ENCODE results near the gene ADCK2.

- no peak for TF ChIP-seq POLR2A (IDR thresholded peaks at IDR 0.05)
- TF ChIP-seq, protein P1, sequence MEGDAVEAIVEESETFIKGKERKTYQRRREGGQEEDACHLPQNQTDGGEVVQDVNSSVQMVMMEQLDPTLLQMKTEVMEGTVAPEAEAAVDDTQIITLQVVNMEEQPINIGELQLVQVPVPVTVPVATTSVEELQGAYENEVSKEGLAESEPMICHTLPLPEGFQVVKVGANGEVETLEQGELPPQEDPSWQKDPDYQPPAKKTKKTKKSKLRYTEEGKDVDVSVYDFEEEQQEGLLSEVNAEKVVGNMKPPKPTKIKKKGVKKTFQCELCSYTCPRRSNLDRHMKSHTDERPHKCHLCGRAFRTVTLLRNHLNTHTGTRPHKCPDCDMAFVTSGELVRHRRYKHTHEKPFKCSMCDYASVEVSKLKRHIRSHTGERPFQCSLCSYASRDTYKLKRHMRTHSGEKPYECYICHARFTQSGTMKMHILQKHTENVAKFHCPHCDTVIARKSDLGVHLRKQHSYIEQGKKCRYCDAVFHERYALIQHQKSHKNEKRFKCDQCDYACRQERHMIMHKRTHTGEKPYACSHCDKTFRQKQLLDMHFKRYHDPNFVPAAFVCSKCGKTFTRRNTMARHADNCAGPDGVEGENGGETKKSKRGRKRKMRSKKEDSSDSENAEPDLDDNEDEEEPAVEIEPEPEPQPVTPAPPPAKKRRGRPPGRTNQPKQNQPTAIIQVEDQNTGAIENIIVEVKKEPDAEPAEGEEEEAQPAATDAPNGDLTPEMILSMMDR (IDR thresholded peaks at IDR 0.05 in 4 of 5, conservative IDR thresholded peaks at IDR 0.05 in 1 of 5) = no peak
Measured at GRCh38 chr7:140655511-140656408, 17.0 kb upstream of the ADCK2 start.
